DND-41 (cell line): ENCODE measurements around the gene ARFIP2.

Experiments
- EZH2 ChIP-seq: IDR thresholded peaks from 3 replicates; pipeline ENCODE4 v1.6.1; 2012; ENCODE audit warnings: borderline replicate concordance, low read depth, mild to moderate bottlenecking, moderate library complexity, low read length, inconsistent platforms; ENCODE audit not compliant: severe bottlenecking
- TF ChIP-seq, protein P1 (sequence below): IDR thresholded peaks from 2 replicates; pipeline ENCODE4 v1.5.1; 2012; ENCODE audit warnings: borderline replicate concordance, low read length, moderate library complexity, mild to moderate bottlenecking; ENCODE audit not compliant: poor library complexity, severe bottlenecking; ENCODE audit errors: extremely low read depth

DNA sequence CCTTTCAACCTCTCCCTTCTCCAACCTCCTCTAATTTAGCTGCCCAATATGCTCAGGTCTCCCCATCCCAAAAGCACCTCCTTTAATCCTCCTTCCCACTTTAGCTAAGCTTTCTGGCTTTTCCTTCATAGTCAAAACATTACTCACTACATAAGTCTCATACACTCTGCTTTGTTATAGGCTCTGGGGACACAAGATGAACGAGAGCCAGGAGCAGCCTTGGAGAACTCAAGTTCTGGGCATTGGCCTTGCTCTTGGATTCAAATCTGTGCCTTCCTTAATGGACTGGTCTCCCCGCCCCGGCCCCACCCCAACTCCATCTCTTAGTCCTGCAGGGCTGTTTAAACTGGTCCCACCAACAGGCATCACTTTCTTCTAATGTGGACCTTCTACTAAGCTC, 28.9 kb downstream of the ARFIP2 start:
- TF ChIP-seq, protein P1, sequence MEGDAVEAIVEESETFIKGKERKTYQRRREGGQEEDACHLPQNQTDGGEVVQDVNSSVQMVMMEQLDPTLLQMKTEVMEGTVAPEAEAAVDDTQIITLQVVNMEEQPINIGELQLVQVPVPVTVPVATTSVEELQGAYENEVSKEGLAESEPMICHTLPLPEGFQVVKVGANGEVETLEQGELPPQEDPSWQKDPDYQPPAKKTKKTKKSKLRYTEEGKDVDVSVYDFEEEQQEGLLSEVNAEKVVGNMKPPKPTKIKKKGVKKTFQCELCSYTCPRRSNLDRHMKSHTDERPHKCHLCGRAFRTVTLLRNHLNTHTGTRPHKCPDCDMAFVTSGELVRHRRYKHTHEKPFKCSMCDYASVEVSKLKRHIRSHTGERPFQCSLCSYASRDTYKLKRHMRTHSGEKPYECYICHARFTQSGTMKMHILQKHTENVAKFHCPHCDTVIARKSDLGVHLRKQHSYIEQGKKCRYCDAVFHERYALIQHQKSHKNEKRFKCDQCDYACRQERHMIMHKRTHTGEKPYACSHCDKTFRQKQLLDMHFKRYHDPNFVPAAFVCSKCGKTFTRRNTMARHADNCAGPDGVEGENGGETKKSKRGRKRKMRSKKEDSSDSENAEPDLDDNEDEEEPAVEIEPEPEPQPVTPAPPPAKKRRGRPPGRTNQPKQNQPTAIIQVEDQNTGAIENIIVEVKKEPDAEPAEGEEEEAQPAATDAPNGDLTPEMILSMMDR, result no peak
- no peak for TF ChIP-seq EZH2
